A673 (cell line): ENCODE data around the gene PER2. TPM values are rescaled to one million over a fixed set of nuclear protein-coding genes. Genes with fewer than 3 reads are reported as not detected.
"Not testable (repeated sequence)": the region's sequence is repeated elsewhere in the genome, so short reads cannot be mapped to it uniquely, and the experiment has no call there.

Source experiments
- BruUV-seq: library from RNA; stranded (reverse); fragments of 400-500 nt; replicated peaks from 2 replicates; lab custom pipeline; 2021; lab: Mats Ljungman, UMichigan
- CTCF ChIA-PET: fragments of 300-600 bp; sonication (Branson Sonifier 250); formaldehyde crosslinking; loops from one replicate; lab custom pipeline; 2022; ENCODE audit warnings: antibody characterized with exemption; lab: Charles Lee
- POLR2A ChIA-PET: fragments of 300-600 bp; sonication (Branson Sonifier 250); formaldehyde crosslinking; loops from one replicate; lab custom pipeline; 2022; ENCODE audit warnings: antibody characterized with exemption; ENCODE audit not compliant: low non-redundant PET; lab: Charles Lee
- DNase-seq: peaks from one replicate; pipeline ENCODE4 v3.0.0-alpha.2; 2015; ENCODE audit warnings: low spot score
- H3K27ac ChIP-seq: fragments of 200-600 bp; sonication (generic); 2 replicates; pipeline ENCODE4 v1.5.1; 2016; ENCODE audit warnings: mixed run types, low read depth, mild to moderate bottlenecking, mixed read lengths, antibody characterized with exemption, low read length; ENCODE audit not compliant: poor library complexity, severe bottlenecking
- H3K27me3 ChIP-seq: fragments of 200-600 bp; sonication (generic); replicated peaks from 2 replicates; pipeline ENCODE4 v1.6.1; 2017; ENCODE audit warnings: mixed run types, low read depth, mild to moderate bottlenecking, mixed read lengths, antibody characterized with exemption, low read length; ENCODE audit not compliant: insufficient read depth, poor library complexity
- H3K36me3 ChIP-seq: fragments of 200-600 bp; sonication (generic); 2 replicates; pipeline ENCODE4 v1.6.1; 2016; ENCODE audit warnings: mixed run types, mild to moderate bottlenecking, mixed read lengths, antibody characterized with exemption, low read length; ENCODE audit not compliant: insufficient read depth, poor library complexity, severe bottlenecking
- H3K4me1 ChIP-seq: fragments of 200-600 bp; sonication (generic); 2 replicates; pipeline ENCODE4 v1.6.1; 2017; ENCODE audit warnings: mixed run types, mild to moderate bottlenecking, mixed read lengths, antibody characterized with exemption, low read length; ENCODE audit not compliant: insufficient read depth, poor library complexity, severe bottlenecking
- H3K4me3 ChIP-seq: fragments of 200-600 bp; sonication (generic); 2 replicates; pipeline ENCODE4 v1.5.1; 2016; ENCODE audit warnings: low read depth, mixed run types, mild to moderate bottlenecking, mixed read lengths, low read length; ENCODE audit not compliant: poor library complexity, severe bottlenecking
- H3K9me3 ChIP-seq: fragments of 200-600 bp; sonication (generic); 2 replicates; pipeline ENCODE4 v1.6.1; 2016; ENCODE audit warnings: mixed run types, low read depth, mild to moderate bottlenecking, mixed read lengths, antibody characterized with exemption, low read length; ENCODE audit not compliant: poor library complexity, severe bottlenecking
- CTCF ChIP-seq: fragments of 300-800, 200-600 bp; sonication (generic); conservative IDR thresholded peaks from 2 replicates; pipeline ENCODE4 v1.5.1; 2017; ENCODE audit warnings: low read depth, mild to moderate bottlenecking, antibody characterized with exemption, low read length, moderate library complexity, mixed read lengths
- EZH2 ChIP-seq: fragments of 200-600 bp; sonication (generic); IDR thresholded peaks from 2 replicates; pipeline ENCODE4 v1.6.1; 2017; ENCODE audit warnings: borderline replicate concordance, low read depth, mild to moderate bottlenecking, mixed read lengths, antibody characterized with exemption, low read length; ENCODE audit not compliant: poor library complexity, severe bottlenecking
- intact Hi-C: fragments of 100-400 bp; cut with micrococcal nuclease; formaldehyde crosslinking; loops from one replicate; pipeline ENCODE4 v1.10.0; 2022; ENCODE audit not compliant: unreplicated experiment
- total RNA-seq: library from RNA; stranded (reverse); gene quantifications from 2 replicates; pipeline ENCODE4 v1.2.3, GENCODE V29; 2021

The PER2 gene
- total RNA-seq, 1 experiment from 2014 or later: 7.5 TPM

DNA sequence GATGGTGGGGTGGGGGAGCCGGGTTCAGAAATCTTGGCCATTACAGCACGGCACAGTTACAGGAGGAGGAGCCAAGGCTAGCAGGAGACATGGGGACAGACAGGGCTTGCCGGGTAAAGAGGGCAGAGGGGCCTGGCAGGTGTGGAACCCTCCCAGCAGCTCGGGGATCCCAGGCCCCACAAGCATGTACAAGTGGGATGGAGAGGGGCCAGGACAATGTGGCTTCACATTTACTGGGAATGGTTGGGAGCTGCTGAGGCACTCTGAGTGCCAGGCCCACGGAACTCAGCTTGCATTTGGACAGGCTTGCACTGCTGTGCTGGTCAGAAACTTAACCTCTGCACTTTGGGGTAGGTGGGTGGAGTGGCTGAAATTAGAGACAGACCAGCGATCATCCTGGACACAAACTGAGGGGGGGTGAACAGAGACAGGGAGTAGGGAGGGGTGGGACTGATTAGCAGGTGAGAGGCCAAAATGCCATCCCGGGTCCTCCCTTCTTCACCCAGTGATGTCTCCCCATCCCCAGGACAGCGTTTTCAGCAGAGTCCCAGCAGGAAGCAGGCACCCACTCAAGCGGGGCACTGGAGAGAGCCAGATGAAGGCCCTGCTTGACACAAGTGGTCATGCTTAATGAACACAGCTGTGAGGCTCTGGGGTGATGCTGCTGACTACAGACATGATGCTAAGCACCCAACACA lies 9.6 kb downstream of the PER2 start:
- TF ChIP-seq EZH2 (no peak), CTCF (no peak)
- POLR2A ChIA-PET: no interaction called here
- Histone ChIP-seq H3K4me3 (no peak overlapping the region), H3K27me3 (no peaks in the 10 kb centered on the region), H3K36me3 (no peaks in the 10 kb centered on the region), H3K27ac (no peak overlapping the region), H3K4me1 (peaks cover 10% of the 10 kb centered on the region), H3K9me3 (no peaks in the 10 kb centered on the region)
- intact Hi-C loops: no loop called here
- no TSS peak for BruUV-seq
- no peak for DNase-seq
- CTCF ChIA-PET: no interaction called here

DNA sequence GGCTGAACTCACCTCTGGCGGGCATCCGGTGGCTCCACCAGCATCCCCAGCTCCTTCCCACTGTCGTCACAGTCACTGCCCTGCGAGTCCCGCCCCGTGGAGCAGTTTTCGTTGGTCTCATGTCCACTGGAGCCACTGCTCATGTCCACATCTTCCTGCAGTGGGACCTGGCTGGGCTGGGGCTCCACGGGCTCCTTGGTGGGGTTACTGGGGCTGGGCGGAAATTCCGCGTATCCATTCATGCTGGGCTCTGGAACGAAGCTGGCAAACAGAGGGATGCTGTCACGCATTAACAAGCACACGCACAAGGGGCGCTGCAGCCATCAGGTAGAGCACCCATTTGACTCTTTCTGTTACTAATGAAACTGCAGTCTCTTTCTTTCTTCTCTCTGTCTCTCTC lies 10.7 kb downstream of the PER2 start:
- intact Hi-C loops: no loop called here
- Histone ChIP-seq H3K9me3 (no peaks in the 10 kb centered on the region), H3K36me3 (no peaks in the 10 kb centered on the region), H3K4me3 (no peak overlapping the region), H3K4me1 (no peaks in the 10 kb centered on the region), H3K27me3 (no peaks in the 10 kb centered on the region), H3K27ac (no peak overlapping the region)
- DNase-seq: no peak
- BruUV-seq: no TSS peak
- ChIA-PET CTCF (no interaction called here), POLR2A (no interaction called here)
- TF ChIP-seq EZH2 (no peak), CTCF (peak; percentile 39)

- H3K4me1 ChIP-seq: no peaks in the 10 kb centered on the region
- POLR2A ChIA-PET: no interaction called here
- DNase-seq: no peak
- no peaks in the 10 kb centered on the region for H3K9me3 ChIP-seq
- CTCF ChIA-PET: no interaction called here
- no peak overlapping the region for H3K4me3 ChIP-seq
- BruUV-seq: no TSS peak
- intact Hi-C loops: no loop called here
- TF ChIP-seq CTCF (no peak), EZH2 (no peak)
- H3K27me3 ChIP-seq: no peaks in the 10 kb centered on the region
- no peak overlapping the region for H3K27ac ChIP-seq
- no peaks in the 10 kb centered on the region for H3K36me3 ChIP-seq
Observed at GRCh38 chr2:238274152-238274865, 14.1 kb downstream of the PER2 start.

- intact Hi-C loops, H3K4me3 ChIP-seq, H3K27ac ChIP-seq, H3K4me1 ChIP-seq, H3K9me3 ChIP-seq, H3K36me3 ChIP-seq, CTCF ChIA-PET, DNase-seq, H3K27me3 ChIP-seq, POLR2A ChIA-PET, BruUV-seq: not testable (repeated sequence)
Observed at GRCh38 chr2:238273433-238273832, 15.0 kb downstream of the PER2 start.
